ENCODE data around the gene GLRB. TPM values are rescaled to one million over a fixed set of nuclear protein-coding genes. Genes with fewer than 3 reads are reported as not detected.
A peak's percentile ranks its signal among the peaks of the same experiment; 100 is the strongest.

GLRB gene
- total and polyA plus RNA-seq, 7 donors = 1.2 to 5.6 (median 2.4) TPM

DNA sequence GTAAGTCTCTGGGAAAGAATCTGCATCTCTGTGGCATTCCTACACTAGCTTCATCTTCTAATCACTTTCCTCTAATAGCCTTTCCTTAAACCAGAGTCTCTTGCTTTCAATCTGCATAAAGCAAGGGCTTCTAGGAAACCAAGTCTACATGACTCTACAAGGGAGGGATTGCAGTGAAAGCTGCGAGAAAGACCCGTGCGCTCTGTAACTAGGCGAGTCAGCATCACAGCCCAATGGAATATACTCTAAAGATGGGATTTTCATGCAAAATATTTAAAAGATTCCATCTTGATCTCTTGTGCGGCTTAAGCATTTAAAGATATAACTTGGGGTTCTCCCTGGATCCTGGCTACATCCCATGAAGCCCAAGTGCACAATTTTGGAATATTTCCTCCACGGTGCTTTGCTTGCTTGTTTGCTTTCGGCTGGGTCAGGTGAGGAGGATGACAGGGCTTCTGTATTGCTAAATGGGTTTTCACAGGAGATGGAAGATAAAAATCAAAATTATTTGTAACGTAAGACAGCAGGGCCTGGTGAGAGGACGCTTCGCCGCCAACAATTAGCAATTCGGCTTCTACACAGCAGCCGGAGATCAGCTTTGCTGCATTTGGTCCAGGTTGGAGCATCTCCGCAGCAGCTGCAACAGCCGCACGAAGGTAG lies 143.9 kb downstream of the GLRB start:
- intact Hi-C loops (cut with DNase I) = loop anchor here in 1 of 2 donors (10.0 kb wide), 1 partner anchor 755 kb away; no protein-coding TSS in a partner anchor
- H3K27me3 ChIP-seq (ENCODE audit: insufficient read depth in 3 of 3, low read length in 2 of 3) = peaks cover 4 to 57% (median 16%) of the 10 kb centered on the region in 3 donors

DNA sequence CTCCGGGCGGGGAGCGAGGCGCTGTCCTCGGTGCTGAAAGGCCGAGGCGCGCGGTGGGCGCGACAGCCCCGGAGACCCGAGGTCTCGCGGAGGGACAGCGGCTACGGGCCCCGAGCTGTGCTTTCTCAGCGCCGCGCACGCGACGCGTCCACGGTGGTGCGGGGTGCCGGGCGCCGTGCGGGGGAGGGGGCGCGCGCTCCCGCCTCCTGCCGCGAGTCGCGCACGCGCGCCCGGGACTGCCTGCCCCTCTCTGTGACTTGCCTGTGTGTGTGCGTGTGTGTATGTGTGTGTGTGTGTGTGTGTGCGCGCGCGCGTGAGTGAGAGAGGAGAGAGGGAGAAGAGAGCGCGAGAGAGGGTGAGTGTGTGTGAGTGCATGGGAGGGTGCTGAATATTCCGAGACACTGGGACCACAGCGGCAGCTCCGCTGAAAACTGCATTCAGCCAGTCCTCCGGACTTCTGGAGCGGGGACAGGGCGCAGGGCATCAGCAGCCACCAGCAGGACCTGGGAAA lies 144.5 kb downstream of the GLRB start, which contains the start of gene GRIA2:
GRIA2 (plus strand) TSS at position 358 of the 511 bp plus-strand sequence. CDS start 315 bp downstream, outside the sequence.
- no peaks in the 10 kb centered on the region for H3K9me3 ChIP-seq
- DNase-seq = peak; percentile 51 to 58
- H3K4me1 ChIP-seq = peaks cover 13% of the 10 kb centered on the region
- H3K27me3 ChIP-seq (ENCODE audit: insufficient read depth in 3 of 3, low read length in 2 of 3) = peaks cover 4 to 63% (median 16%) of the 10 kb centered on the region in 3 donors
- intact Hi-C loops (cut with DNase I) = no loop called here
- TF ChIP-seq, protein P1, sequence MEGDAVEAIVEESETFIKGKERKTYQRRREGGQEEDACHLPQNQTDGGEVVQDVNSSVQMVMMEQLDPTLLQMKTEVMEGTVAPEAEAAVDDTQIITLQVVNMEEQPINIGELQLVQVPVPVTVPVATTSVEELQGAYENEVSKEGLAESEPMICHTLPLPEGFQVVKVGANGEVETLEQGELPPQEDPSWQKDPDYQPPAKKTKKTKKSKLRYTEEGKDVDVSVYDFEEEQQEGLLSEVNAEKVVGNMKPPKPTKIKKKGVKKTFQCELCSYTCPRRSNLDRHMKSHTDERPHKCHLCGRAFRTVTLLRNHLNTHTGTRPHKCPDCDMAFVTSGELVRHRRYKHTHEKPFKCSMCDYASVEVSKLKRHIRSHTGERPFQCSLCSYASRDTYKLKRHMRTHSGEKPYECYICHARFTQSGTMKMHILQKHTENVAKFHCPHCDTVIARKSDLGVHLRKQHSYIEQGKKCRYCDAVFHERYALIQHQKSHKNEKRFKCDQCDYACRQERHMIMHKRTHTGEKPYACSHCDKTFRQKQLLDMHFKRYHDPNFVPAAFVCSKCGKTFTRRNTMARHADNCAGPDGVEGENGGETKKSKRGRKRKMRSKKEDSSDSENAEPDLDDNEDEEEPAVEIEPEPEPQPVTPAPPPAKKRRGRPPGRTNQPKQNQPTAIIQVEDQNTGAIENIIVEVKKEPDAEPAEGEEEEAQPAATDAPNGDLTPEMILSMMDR (IDR thresholded peaks at IDR 0.05) = no peak
- 2 to 4% (median 2%) methylated on average over 29 to 57 of the region's 57 CpGs for WGBS, 3 donors
- no peak within 1 kb of the TSS for H3K27ac ChIP-seq
- ATAC-seq = peak; percentile 54 to 83 (median 76)
- no peaks in the 10 kb centered on the region for H3K36me3 ChIP-seq (ENCODE audit: insufficient read depth in 1 of 2, low read depth in 1 of 2)
- peak within 1 kb of the TSS; percentile 43 for H3K4me3 ChIP-seq

More for the DNA sequence above, 143.9 kb downstream of the GLRB start:
- DNase-seq (no peak), ATAC-seq (no peak)
- Histone ChIP-seq H3K4me1 (peaks cover 13% of the 10 kb centered on the region), H3K27ac (no peak overlapping the region), H3K4me3 (peak overlapping the region; percentile 43), H3K9me3 (no peaks in the 10 kb centered on the region), H3K36me3 (ENCODE audit: insufficient read depth in 1 of 2, low read depth in 1 of 2) (no peaks in the 10 kb centered on the region)
- TF ChIP-seq, protein P1 (IDR thresholded peaks at IDR 0.05) = no peak
- 12 to 17% (median 13%) methylated on average over 16 of the region's 16 CpGs for WGBS, 3 donors

DNA sequence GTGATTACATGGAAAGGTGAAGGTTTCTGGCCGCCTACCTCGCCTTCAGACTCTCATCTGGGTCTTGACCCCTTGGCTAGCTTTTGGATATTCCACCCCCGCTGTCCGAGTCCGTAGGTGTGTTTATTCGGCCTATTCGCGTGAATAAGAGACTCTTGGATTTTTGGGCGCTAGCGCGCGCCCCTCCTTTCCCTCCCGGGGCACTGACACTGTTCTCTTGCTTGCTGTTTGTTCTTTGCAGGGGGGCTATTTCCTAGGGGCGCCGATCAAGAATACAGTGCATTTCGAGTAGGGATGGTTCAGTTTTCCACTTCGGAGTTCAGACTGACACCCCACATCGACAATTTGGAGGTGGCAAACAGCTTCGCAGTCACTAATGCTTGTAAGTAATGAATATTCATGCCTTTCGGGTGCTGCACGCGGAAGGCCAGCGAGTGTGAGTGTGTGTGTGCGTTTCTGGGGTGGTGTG lies 145.5 kb downstream of the GLRB start:
- intact Hi-C loops (cut with DNase I) = no loop called here
- WGBS, 3 donors = 6 to 8% (median 6%) methylated on average over 24 of the region's 24 CpGs
- H3K4me3 ChIP-seq = no peak overlapping the region

More for the DNA sequence above, 145.5 kb downstream of the GLRB start:
- Histone ChIP-seq H3K4me1 (peaks cover 13% of the 10 kb centered on the region), H3K27me3 (ENCODE audit: insufficient read depth in 3 of 3, low read length in 2 of 3) (peaks cover 4 to 63% (median 16%) of the 10 kb centered on the region in 3 donors), H3K36me3 (ENCODE audit: insufficient read depth in 1 of 2, low read depth in 1 of 2) (no peaks in the 10 kb centered on the region), H3K9me3 (no peaks in the 10 kb centered on the region), H3K27ac (no peak overlapping the region)
- no peak for DNase-seq
- TF ChIP-seq, protein P1 (IDR thresholded peaks at IDR 0.05) = no peak
- no peak for ATAC-seq

Other genes starting within 250 kb of the GLRB start
- gene PDGFC, start 104.4 kb upstream of the GLRB start, total RNA-seq = 10 to 100 TPM in 1 of 4 donors, 1 to 10 TPM in 3; 4.2 to 19.8 (median 6.7) TPM
- 1 to 10 TPM; 2.2 to 6.3 (median 2.5) TPM for gene PDGFC, start 104.4 kb upstream of the GLRB start, polyA plus RNA-seq
- 1 to 10 TPM in 1 of 4 donors, under 1 TPM in 2, not detected in 1; 0.09 to 3.0 (median 0.15) TPM for gene GRIA2, start 144.6 kb downstream of the GLRB start, total RNA-seq
- under 1 TPM in 1 of 3 donors, not detected in 2; 0.09 TPM for gene GRIA2, start 144.6 kb downstream of the GLRB start, polyA plus RNA-seq

Measured in psoas muscle (tissue), 8 donors.